ENCODE results near the gene CACNG5. TPM values are rescaled to one million over a fixed set of nuclear protein-coding genes. Genes with fewer than 3 reads are reported as not detected.

Gene CACNG5
- not detected in 5 replicates for total RNA-seq (2022; extraction: Qiagen RNA extraction)

GRCh38 chr17:66834919-66835454 lies at the start of gene CACNG5:
CACNG5 (plus strand) TSS chr17:66835117; CDS start chr17:66877333, 42,216 bp downstream.

Other genes starting within 250 kb of the CACNG5 start
- 10.3 to 14.3 TPM (median 13.9 TPM) in 5 replicates for gene CACNG4, start 129.6 kb downstream of the CACNG5 start, total RNA-seq (2022; extraction: Qiagen RNA extraction)
- gene CACNG1, start 209.4 kb downstream of the CACNG5 start, total RNA-seq (2022; extraction: Qiagen RNA extraction): 0.07 to 0.25 TPM (median 0.17 TPM) in 5 replicates

All from A549 treated with AZD2906 at 1 μM for 4 hours (cell line).